ENCODE data around the gene ADAM15. TPM values are rescaled to one million over a fixed set of nuclear protein-coding genes. Genes with fewer than 3 reads are reported as not detected.

ADAM15 gene
- total and polyA plus RNA-seq, 2 of the 8 experiments (the other 6 are each of a cell fraction or from before 2014, with no cell fraction given) = 32.9 to 37.6 TPM

DNA sequence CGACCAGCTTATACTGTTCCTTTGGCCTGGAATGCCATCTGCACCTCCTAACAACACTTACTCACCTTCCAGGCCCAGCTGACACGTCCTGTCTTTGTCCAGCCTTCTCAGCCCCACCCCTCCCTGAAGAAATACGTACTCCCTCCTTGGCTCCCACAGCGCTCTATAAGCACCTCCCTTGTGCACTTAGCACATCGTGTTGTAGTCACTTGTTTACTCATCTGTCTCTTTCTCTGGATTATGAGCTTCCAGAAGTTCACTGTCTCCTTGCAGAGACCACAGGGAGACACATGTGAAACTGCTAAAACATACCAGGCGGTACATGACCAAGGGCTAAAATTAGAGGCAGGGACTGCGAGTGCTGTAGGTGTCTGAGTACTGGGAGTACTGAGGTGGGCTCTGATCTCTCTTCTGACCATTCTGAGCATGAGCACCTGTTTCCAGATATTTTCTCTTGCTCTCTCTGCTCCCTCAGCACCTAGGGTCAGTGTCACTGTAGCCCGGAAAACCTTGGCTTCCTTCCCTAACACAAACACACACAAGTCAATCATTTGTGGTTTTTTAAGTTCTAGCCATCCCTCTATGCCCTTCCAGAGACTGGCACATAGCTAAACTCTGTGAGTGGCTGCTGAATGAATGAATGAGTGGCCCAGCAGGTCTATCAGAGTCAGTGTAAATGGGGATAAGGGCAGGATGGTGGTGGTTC, 12.4 kb upstream of the ADAM15 start (continued):
- TF ChIP-seq NANOG (IDR thresholded peaks at IDR 0.05; ENCODE audit: insufficient read depth, low read depth, low read length, poor library complexity, severe bottlenecking) (no peak), CEBPB (IDR thresholded peaks at IDR 0.05; ENCODE audit: low read depth, low read length) (no peak), ASH2L (IDR thresholded peaks at IDR 0.05; ENCODE audit: low read length) (no peak)

Data from H1 (cell line).